ENCODE data around the gene ITPKB.
"Not testable (repeated sequence)": the region's sequence is repeated elsewhere in the genome, so short reads cannot be mapped to it uniquely, and the experiment has no call there.

The ITPKB gene

DNA sequence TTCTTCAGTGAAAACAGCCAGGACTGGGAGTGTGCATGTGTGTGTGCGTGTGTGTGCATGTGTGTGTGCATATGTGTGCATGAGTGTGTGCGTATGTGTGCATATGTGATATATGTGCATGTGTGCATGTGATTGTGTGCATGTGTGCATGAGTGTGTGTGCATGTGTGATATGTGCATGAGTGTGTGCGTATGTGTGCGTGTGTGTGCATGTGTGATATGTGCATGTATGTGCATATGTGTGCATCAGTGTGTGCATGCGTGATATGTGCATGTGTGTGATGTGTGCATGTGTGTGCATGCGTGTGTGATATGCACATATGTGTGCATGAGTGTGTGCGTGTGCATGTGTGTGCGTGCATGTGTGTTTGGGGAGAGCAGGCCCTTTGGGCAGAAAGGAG is 89.8 kb downstream of the ITPKB start:
- DNase-seq, result no peak

- no peak for DNase-seq
These were observed 90.7 kb downstream of the ITPKB start for GRCh38 chr1:226648421-226648820.

- DNase-seq, result no peak
These were observed 91.4 kb downstream of the ITPKB start for GRCh38 chr1:226647719-226648118.

DNA sequence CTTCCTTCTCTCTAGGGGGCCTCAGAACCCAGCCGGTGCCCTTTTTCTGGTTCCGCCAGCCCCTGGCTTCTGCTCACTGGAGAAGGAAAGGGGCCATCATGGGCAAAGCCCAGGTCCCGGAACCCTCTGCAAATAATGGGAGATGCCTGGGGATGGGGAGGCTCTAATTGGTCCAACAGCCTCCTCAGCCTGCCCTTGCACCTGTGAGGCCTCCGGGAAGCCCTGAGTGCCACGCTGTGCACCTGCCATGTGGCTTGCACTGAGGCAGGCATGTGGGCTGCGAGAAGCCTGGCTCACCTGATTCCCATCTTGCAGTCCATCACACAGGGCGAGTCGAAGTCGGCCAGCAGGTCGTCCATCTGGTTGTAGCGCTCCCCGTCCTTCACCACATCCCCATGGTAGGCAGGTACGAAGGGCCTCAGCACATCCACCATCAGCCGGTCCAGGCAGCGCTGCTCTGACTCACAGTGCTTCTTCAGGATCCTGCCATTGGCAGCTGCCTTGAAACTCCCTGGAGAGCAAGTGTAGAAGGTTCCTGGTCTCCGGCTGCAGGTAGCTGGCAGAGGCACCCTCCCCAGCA is 92.1 kb downstream of the ITPKB start:
- DNase-seq, result no peak

GRCh38 chr1:226646026-226646869 is 92.8 kb downstream of the ITPKB start:
- no peak for DNase-seq

DNA sequence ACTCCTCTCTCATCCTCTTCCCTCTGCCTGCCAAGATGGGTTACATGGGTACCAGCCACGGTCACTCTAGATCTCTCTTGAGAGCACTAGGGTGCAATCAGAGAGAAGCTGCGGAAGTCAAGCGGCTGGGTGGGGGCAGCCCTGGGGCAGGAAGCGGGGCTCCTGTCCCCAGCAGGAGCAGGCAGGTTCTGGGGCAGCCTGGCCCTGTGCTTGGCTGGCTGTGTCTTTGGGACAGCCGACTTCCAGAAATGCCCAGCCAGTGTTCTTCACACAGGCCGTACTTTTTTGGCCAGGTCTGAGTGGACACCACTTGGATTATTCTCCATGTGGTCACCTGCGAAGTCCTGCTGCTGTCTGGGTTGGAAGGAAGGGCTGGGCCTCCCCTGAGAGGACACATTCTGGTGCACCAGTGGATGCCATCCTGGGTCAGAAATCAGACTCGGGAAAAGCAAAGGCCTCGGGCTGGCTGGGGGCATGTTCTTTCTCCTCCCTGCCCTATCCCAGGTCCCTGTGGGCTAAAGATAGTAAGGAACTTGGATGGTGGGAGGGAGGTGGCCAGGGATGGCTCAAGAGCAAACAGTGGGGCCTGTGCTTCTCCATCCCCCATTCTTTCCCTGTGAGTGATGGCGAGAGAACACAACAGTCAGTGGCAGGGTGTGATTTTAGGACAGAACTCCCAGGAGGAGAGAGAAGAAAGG is 93.7 kb downstream of the ITPKB start:
- DNase-seq, result no peak

DNA sequence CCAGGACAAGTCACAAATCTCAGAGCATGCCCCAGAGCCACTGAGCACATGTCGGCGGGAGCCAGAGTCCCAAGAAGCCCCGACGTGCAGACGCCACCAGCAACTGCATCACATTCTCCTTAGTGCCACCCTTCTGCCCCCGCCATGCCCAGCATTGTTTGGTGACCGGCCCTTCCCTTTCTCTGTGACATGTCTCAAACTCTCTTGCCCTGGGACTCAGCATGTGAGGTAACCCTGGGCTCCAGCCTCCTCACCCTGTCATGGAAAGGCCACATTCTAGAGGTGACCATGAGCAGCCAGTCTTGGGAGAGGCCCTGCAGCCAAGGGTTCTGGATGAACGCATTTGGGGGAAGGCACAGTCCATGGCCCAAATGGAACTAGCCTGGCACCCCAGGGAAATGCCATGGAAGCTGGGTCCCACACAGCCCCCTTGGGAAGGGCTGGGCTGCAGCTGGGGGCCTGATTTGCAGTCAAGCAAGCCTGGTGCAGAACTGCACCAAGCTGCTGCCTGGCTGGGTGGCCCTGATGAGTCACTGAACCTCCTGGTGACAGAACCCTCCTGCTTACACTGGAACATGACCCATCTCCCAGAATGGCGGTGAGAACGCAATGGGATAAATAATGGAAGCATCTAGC is 94.4 kb downstream of the ITPKB start:
- no peak for DNase-seq

DNA sequence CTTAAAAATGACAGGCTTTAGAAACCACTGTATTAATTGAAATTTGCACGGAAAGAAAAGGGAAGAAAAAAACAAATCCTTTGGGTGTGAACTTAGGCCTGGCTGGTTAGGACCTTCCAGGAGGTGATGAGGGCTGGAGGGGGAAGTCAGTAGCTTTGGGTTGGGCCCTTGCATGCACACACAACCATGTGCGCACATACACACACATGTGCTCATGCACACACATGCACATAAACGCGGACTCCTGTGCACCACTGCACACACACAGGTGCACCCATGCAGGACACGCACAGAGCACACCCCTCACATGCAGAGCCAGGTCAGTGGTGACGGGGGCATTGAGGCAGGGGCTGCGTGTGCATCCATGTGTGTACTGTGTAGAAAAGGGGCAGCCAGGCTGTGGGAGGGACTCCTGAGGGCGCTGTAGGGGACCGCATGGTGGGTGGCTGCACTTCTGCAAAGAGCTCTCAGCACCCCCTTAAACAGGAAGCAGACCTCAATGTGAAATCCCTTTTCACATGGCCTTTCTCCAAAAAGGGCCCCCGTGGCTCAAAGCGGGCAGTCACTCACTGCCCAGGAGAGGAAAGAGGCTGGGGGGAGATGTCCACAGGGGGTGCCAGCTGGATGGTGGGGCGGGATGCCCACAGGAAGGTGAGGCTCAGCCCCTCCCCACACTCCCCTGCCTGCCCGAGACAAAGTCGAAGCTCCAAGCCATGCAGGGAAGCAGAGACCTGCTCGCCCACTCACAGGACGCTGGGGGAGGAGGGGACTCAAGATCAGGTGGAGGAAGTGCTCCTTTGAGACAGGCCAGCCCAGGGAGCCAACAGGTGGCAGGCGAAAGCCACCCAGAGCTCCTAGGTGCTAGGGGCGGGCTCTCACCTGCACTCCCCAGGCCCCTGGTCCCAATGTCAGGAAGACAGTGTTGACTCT is 95.2 kb downstream of the ITPKB start:
- DNase-seq, result no peak

- peak; percentile 31 for DNase-seq
These were observed 95.9 kb downstream of the ITPKB start for GRCh38 chr1:226643177-226643576.

DNA sequence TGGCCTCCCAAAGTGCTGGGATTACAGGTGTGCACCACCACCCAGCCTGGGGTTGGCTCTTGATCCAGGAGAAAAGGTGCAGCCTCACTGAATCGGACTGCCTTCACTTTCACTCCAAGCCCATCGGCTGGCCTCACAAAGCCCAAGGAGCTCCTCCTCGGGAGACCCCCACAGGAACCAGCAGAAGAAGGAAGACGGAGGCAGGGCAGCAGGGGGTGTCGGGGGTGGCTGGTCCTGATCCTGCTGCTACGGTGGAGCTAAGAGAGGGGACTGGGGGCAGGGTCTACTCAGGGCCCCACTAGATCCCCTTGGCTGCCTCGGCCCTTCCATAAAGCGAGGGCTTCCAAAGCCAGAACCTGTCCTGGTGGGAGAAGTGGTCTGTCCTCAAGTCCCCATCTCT is 96.7 kb downstream of the ITPKB start:
- no peak for DNase-seq

DNA sequence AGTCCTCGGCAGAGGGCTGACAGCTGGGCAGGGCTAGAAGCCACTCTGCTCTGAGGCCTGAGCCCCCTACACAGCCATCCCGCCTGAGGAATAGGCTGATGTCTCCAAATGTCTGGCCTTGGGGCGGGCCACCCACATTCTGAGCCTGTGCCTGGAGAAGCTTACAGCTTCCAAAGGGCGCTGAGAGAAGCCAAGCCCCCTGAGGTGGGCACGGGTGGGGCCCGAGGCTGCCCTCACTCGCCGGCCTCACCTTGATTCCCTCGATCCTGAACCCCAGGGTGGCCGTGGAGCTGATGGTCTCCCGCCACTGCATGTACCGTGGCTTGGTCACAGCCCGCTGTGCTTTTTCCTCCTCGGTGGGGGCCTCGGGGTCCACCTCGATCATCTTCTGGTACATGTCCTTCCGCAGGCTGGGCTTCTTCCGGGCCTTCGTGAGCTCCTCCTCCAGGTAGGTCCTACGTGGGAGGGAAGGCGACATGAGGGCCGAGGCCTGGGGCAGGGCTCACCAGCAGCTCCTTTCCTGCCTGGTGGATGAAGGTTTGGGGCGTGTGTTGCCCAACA is 97.3 kb downstream of the ITPKB start:
- no peak for DNase-seq

- DNase-seq, result no peak
These were observed 98.6 kb downstream of the ITPKB start for GRCh38 chr1:226640321-226641136.

DNA sequence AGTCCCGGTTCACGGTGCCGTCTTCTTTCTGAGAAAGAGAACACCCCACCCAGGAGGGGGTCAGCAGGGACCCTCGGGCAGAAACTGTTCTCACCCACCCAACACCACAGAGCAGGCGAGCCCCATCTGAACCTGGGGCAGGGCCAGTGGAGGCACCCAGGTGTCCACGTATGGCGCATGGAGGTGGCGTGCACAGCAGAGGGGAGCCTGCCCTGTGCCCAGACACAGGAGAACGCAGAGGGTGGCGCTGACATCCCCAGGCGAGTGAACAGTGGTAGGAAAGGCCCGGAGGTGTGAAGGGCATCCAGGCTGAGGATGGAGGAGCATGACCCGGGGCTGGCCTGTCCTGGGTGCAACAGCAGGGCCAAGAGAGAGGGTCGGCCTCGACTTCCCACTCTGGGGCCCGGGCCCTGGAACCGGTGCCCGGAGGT is 99.4 kb downstream of the ITPKB start:
- no peak for DNase-seq

- not testable (repeated sequence) for DNase-seq
These were observed 99.9 kb downstream of the ITPKB start for GRCh38 chr1:226639206-226639605.

- DNase-seq, result no peak
These were observed 100.5 kb downstream of the ITPKB start for GRCh38 chr1:226638608-226639007.

- no peak for DNase-seq
These were observed 101.0 kb downstream of the ITPKB start for GRCh38 chr1:226638001-226638601.

GRCh38 chr1:226637147-226637935 is 101.7 kb downstream of the ITPKB start:
- DNase-seq, result no peak

DNA sequence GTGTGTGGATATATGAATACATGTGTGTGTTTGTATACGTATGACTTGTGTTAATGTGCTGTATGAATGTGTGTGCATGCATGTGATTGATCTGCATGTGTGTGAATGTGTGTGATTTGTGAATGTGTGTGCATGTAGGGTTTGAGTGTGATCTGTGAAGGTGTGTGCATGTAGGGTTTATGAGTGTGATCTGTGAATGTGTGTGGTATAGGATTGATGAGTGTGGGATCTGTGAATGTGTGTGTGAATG is 102.3 kb downstream of the ITPKB start:
- no peak for DNase-seq

DNA sequence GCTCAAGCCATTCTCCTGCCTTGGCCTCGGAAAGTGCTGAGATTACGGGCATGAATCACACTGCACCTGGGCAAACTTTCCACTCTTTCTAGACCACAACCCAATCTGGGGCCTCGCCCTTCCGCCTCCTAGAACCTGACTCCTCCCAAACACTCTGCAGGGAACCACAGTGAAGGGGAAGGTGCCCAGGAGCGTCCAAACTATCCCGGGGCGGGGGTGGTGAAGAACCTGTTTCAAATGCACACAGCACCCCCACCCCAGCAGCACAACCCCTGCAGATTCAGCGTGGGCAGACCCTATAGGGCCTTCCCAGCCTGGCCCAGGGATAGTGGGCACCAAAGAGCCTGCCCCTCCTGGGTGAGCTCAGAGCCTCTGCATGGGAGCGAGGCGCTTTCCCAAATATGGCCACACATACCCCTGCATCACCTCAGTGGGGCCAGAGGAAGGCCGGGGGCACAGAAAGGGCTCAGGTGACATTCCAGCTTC is 103.6 kb downstream of the ITPKB start:
- no peak for DNase-seq
